Body of pancreas (tissue), 4 donors: ENCODE results near the gene AURKA. TPM values are rescaled to one million over a fixed set of nuclear protein-coding genes. Genes with fewer than 3 reads are reported as not detected.

ENCODE experiments used
- ATAC-seq: fragments of 150-250 bp; one replicate; pipeline ENCODE4 v1.9.1; 2016
- DNase-seq, 4 donors: peaks; one replicate each; pipeline ENCODE4 v3.0.0-alpha.2; 2019
- H3K27ac ChIP-seq, 4 donors: fragments of 200-600 bp; sonication (generic); 1 replicate in 3 of 4; 2 replicates in 1 of 4; pipeline versions ENCODE4 v1.5.1 to v1.6.1; 2016 to 2019; ENCODE audit warnings: mild to moderate bottlenecking in 1 of 4, mixed read lengths in 1 of 4, moderate library complexity in 1 of 4
- H3K27me3 ChIP-seq, 2 donors: fragments of 200-600 bp; sonication (generic); one replicate each; pipeline ENCODE4 v1.6.0; 2016; ENCODE audit warnings: mild to moderate bottlenecking in 1 of 2
- H3K36me3 ChIP-seq, 2 donors: fragments of 200-600 bp; sonication (generic); replicated peaks in 1 of 2; 2 replicates each; pipeline ENCODE4 v1.5.1; 2016; ENCODE audit warnings: low read depth in 2 of 2; ENCODE audit not compliant: insufficient read depth in 1 of 2
- H3K4me1 ChIP-seq: fragments of 200-600 bp; sonication (generic); one replicate; pipeline ENCODE4 v1.6.0; 2016
- H3K4me3 ChIP-seq, 2 donors: fragments of 200-600 bp; sonication (generic); 1 replicate in 1 of 2; 2 replicates in 1 of 2; pipeline ENCODE4 v1.5.1; 2016 to 2019
- H3K9me3 ChIP-seq, 3 donors: fragments of 200-600 bp; sonication (generic); 1 replicate in 2 of 3; 2 replicates in 1 of 3; pipeline ENCODE4 v1.5.1; 2016
- POLR2A ChIP-seq, 3 donors: fragments of 450-650 bp; IDR thresholded peaks; one replicate each; pipeline ENCODE4 v1.6.1; 2016; ENCODE audit warnings: antibody characterized with exemption in 3 of 3, mild to moderate bottlenecking in 2 of 3
- WGBS, 2 donors: methylation state at CpG; one replicate each; pipeline ENCODE4 v1.1.5; 2017; 5-methylcytosine and 5-hydroxymethylcytosine counted together
- intact Hi-C: fragments of 100-400 bp; cut with DNase I; formaldehyde crosslinking; loops from one replicate; pipeline ENCODE4 v1.15.1; 2023
- total RNA-seq, 2 donors: library from RNA; depleted of rRNA; stranded (reverse); fragments of >200 nt; gene quantifications; one replicate each; pipeline ENCODE4 v1.1.0, GENCODE V29; 2016
- TF ChIP-seq, protein P1 (sequence below), 7 experiments: fragments of 450-650 bp in 4 of 7; fragments of 200-600 bp in 3 of 7; sonication (generic) in 3 of 7; IDR thresholded peaks; one replicate each; pipeline ENCODE4 v1.5.1; 2016 to 2019; ENCODE audit warnings: antibody characterized with exemption in 7 of 7

The AURKA gene
- total RNA-seq, 2 donors from 2014 or later = 0.66 to 1.0 TPM

DNA sequence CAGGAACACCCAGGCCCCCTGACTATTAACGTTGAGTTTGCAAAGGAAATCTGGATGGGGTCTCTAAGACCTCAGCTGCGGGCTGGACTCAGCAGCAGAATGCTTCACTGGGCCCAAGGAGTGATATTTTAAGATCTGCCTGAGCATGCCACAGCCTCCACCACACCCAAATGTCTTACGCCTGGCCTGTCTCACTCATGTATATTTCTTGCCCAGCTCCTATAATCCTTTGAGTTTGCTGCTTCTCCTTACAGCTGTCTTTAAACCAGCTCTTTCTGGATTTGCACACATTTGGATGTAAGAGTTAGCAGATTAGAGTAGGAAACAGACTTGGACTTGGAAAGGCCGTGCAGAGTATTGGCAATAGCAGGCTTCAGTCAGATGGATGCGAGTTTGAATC, 36.4 kb upstream of the AURKA start:
- DNase-seq (no peak), ATAC-seq (no peak)
- H3K9me3 ChIP-seq = no peaks in the 10 kb centered on the region
- no peak overlapping the region for H3K4me3 ChIP-seq
- intact Hi-C loops = no loop called here
- H3K27me3 ChIP-seq = no peaks in the 10 kb centered on the region
- no peaks in the 10 kb centered on the region for H3K36me3 ChIP-seq
- 62 to 73% methylated on average over 5 of the region's 5 CpGs for WGBS, 2 donors
- no peaks in the 10 kb centered on the region for H3K4me1 ChIP-seq
- TF ChIP-seq, protein P1, sequence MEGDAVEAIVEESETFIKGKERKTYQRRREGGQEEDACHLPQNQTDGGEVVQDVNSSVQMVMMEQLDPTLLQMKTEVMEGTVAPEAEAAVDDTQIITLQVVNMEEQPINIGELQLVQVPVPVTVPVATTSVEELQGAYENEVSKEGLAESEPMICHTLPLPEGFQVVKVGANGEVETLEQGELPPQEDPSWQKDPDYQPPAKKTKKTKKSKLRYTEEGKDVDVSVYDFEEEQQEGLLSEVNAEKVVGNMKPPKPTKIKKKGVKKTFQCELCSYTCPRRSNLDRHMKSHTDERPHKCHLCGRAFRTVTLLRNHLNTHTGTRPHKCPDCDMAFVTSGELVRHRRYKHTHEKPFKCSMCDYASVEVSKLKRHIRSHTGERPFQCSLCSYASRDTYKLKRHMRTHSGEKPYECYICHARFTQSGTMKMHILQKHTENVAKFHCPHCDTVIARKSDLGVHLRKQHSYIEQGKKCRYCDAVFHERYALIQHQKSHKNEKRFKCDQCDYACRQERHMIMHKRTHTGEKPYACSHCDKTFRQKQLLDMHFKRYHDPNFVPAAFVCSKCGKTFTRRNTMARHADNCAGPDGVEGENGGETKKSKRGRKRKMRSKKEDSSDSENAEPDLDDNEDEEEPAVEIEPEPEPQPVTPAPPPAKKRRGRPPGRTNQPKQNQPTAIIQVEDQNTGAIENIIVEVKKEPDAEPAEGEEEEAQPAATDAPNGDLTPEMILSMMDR (IDR thresholded peaks at IDR 0.05) = no peak
- no peak for TF ChIP-seq POLR2A (IDR thresholded peaks at IDR 0.05)
- no peak overlapping the region for H3K27ac ChIP-seq

DNA sequence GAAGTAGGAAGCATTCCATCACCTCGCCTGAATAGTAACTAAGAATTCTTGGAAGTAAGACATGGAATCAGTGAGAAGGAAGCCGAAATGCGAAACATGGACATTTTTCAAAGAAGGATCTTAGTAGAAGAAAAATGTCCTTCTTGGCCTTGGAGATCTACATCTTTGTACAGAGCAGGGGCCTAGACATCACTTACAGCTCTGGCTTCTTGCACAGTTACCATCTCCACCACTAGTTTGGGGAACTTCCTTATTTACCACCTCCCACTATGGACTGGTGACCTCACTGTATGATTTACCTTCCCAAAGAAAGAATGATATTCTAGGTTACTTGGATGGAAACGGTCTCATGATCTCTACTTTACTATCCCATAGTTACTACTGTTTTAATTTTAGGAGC, 35.8 kb upstream of the AURKA start:
- TF ChIP-seq, protein P1 (IDR thresholded peaks at IDR 0.05) = no peak
- no peak for TF ChIP-seq POLR2A (IDR thresholded peaks at IDR 0.05)
- H3K9me3 ChIP-seq = no peaks in the 10 kb centered on the region
- DNase-seq (no peak), ATAC-seq (no peak)
- intact Hi-C loops = no loop called here
- no peaks in the 10 kb centered on the region for H3K36me3 ChIP-seq
- H3K4me3 ChIP-seq = no peak overlapping the region
- H3K4me1 ChIP-seq = no peaks in the 10 kb centered on the region
- no peak overlapping the region for H3K27ac ChIP-seq
- no peaks in the 10 kb centered on the region for H3K27me3 ChIP-seq
- WGBS, 2 donors = 67 to 74% methylated on average over 4 of the region's 4 CpGs

DNA sequence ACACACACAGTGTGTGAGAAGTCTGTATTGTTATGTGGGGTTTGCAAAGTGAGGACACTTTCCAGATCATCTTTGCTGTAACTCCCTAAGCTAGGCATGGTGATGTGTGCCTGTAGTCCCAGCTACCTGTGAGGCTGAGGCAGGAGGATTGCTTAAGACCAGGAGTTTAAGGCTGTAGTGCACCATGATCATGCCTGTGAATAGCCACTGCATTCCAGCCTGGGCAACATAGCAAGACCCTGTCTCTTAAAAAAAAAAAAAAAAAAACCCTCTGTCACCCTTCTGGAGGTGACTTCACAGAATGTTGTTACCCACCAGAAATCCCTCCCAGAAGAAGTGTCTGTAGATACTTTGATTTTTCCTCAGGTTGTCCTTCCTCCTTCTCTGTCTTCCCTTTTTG, 34.9 kb upstream of the AURKA start:
- ATAC-seq (no peak), DNase-seq (no peak)
- intact Hi-C loops = no loop called here
- TF ChIP-seq, protein P1 (IDR thresholded peaks at IDR 0.05) = no peak
- no peak for TF ChIP-seq POLR2A (IDR thresholded peaks at IDR 0.05)
- no peaks in the 10 kb centered on the region for H3K27me3 ChIP-seq
- no peaks in the 10 kb centered on the region for H3K36me3 ChIP-seq
- no peak overlapping the region for H3K4me3 ChIP-seq
- H3K4me1 ChIP-seq = no peaks in the 10 kb centered on the region
- H3K9me3 ChIP-seq = no peaks in the 10 kb centered on the region
- H3K27ac ChIP-seq = no peak overlapping the region

DNA sequence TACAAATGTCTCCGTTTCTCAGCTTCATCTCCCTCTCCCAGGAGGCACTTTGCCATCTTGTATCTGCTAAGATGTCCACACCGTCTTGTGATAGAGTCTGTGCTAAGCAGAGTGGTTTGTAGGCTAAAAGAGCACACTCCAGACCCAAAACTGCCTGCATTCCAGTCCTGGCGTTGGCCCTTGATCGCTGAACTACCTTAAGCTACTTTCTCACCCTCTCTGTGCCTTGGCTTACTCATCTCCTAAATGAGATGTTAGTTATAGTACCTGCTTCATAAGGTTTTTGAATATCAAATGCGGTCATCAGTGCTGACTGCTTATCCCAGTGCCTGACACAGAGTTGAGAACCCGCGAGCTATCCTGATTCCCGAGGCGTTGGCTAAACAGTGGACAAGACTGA, 34.0 kb upstream of the AURKA start:
- intact Hi-C loops = no loop called here
- ATAC-seq (no peak), DNase-seq (no peak)
- no peaks in the 10 kb centered on the region for H3K9me3 ChIP-seq
- no peaks in the 10 kb centered on the region for H3K27me3 ChIP-seq
- H3K4me3 ChIP-seq = no peak overlapping the region
- H3K27ac ChIP-seq = no peak overlapping the region
- H3K4me1 ChIP-seq = no peaks in the 10 kb centered on the region
- no peak for TF ChIP-seq POLR2A (IDR thresholded peaks at IDR 0.05)
- TF ChIP-seq, protein P1 (IDR thresholded peaks at IDR 0.05) = no peak
- H3K36me3 ChIP-seq = no peaks in the 10 kb centered on the region
- WGBS, 2 donors = 84 to 85% methylated on average over 9 of the region's 9 CpGs

- intact Hi-C loops = no loop called here
- Histone ChIP-seq H3K9me3 (no peaks in the 10 kb centered on the region), H3K27ac (no peak overlapping the region), H3K4me1 (no peaks in the 10 kb centered on the region), H3K36me3 (no peaks in the 10 kb centered on the region), H3K27me3 (no peaks in the 10 kb centered on the region), H3K4me3 (no peak overlapping the region)
- WGBS, 2 donors = 63% methylated on average over 1 of the region's 1 CpG; no CpG with 5 or more reads in 1 of the 2 donors
- TF ChIP-seq POLR2A (IDR thresholded peaks at IDR 0.05) = no peak
- TF ChIP-seq, protein P1 (IDR thresholded peaks at IDR 0.05) = no peak
- ATAC-seq (no peak), DNase-seq (no peak)
Measured at GRCh38 chr20:56424931-56425330, 32.9 kb upstream of the AURKA start.
